ENCODE data around the gene IAPP.
"Not testable (repeated sequence)": the region's sequence is repeated elsewhere in the genome, so short reads cannot be mapped to it uniquely, and the experiment has no call there.

- not testable (repeated sequence) for TF ChIP-seq CTCF, POLR2A (IDR thresholded peaks at IDR 0.05)
Measured at GRCh38 chr12:21419009-21419699, 46.5 kb downstream of the IAPP start.
